ENCODE measurements around the gene RPS6KA5. TPM values are rescaled to one million over a fixed set of nuclear protein-coding genes. Genes with fewer than 3 reads are reported as not detected.

The RPS6KA5 gene
- total RNA-seq, 1 experiment from 2014 or later = 2.6 TPM

- no peak overlapping the region for H3K27ac ChIP-seq (ENCODE audit: low read length)
These were observed 117.9 kb downstream of the RPS6KA5 start for GRCh38 chr14:90942511-90942910.

GRCh38 chr14:90941706-90942105 lies 118.7 kb downstream of the RPS6KA5 start:
- TF ChIP-seq REST (IDR thresholded peaks at IDR 0.05; ENCODE audit: insufficient read depth in 1 of 2, low read depth in 2 of 2, low read length in 1 of 2) = no peak
- TF ChIP-seq CTCF (IDR thresholded peaks at IDR 0.05) = no peak
- TF ChIP-seq POLR2AphosphoS5 (IDR thresholded peaks at IDR 0.05; ENCODE audit: low read depth, low read length) = no peak
- TF ChIP-seq TCF7L2 (IDR thresholded peaks at IDR 0.05; ENCODE audit: low read depth, low read length) = no peak
- TF ChIP-seq SIN3A (IDR thresholded peaks at IDR 0.05; ENCODE audit: borderline replicate concordance, insufficient read depth, low read depth, low read length) = no peak

More at GRCh38 chr14:90942511-90942910, 117.9 kb downstream of the RPS6KA5 start:
- no peaks in the 10 kb centered on the region for H3K36me3 ChIP-seq (ENCODE audit: control insufficient read depth, insufficient read depth, low read length)
- ATAC-seq = no peak
- no peak for TF ChIP-seq SIN3A (IDR thresholded peaks at IDR 0.05; ENCODE audit: borderline replicate concordance, insufficient read depth, low read depth, low read length)
- no peak for TF ChIP-seq REST (IDR thresholded peaks at IDR 0.05; ENCODE audit: insufficient read depth in 1 of 2, low read depth in 2 of 2, low read length in 1 of 2)
- no peak for TF ChIP-seq TCF7L2 (IDR thresholded peaks at IDR 0.05; ENCODE audit: low read depth, low read length)
- TF ChIP-seq CTCF (IDR thresholded peaks at IDR 0.05) = no peak
- TF ChIP-seq POLR2AphosphoS5 (IDR thresholded peaks at IDR 0.05; ENCODE audit: low read depth, low read length) = no peak
- no peak overlapping the region for H3K4me3 ChIP-seq (ENCODE audit: low read depth in 2 of 2, low read length in 2 of 2)
- no peaks in the 10 kb centered on the region for H3K27me3 ChIP-seq (ENCODE audit: control insufficient read depth, insufficient read depth, low read length)
- BruUV-seq (replicated peaks) = no TSS peak
- in situ Hi-C loops (cut with HindIII; ENCODE audit: low pct_unique_long_range_greater_than_20kb, low sequenced_read_pairs) (no loop called here), intact Hi-C loops (cut with micrococcal nuclease; ENCODE audit: unreplicated experiment) (no loop called here)
- POLR2A ChIA-PET = no interaction called here
- H3K4me1 ChIP-seq (ENCODE audit: control insufficient read depth, insufficient read depth, low read length) = no peaks in the 10 kb centered on the region
- DNase-seq (ENCODE audit: low read depth, low spot score) = no peak
- no peaks in the 10 kb centered on the region for H3K9me3 ChIP-seq (ENCODE audit: control insufficient read depth, insufficient read depth, low read depth, low read length)
- CTCF ChIA-PET = interaction anchor here (0.7 kb wide), 1 partner anchor 230 kb away, joined by 3 read pairs; no protein-coding TSS in a partner anchor

More at GRCh38 chr14:90941706-90942105, 118.7 kb downstream of the RPS6KA5 start:
- ChIA-PET CTCF (no interaction called here), POLR2A (no interaction called here)
- Histone ChIP-seq H3K27ac (ENCODE audit: low read length) (no peak overlapping the region), H3K4me3 (ENCODE audit: low read depth in 2 of 2, low read length in 2 of 2) (no peak overlapping the region), H3K9me3 (ENCODE audit: control insufficient read depth, insufficient read depth, low read depth, low read length) (no peaks in the 10 kb centered on the region), H3K4me1 (ENCODE audit: control insufficient read depth, insufficient read depth, low read length) (no peaks in the 10 kb centered on the region), H3K36me3 (ENCODE audit: control insufficient read depth, insufficient read depth, low read length) (no peaks in the 10 kb centered on the region), H3K27me3 (ENCODE audit: control insufficient read depth, insufficient read depth, low read length) (no peaks in the 10 kb centered on the region)
- intact Hi-C loops (cut with micrococcal nuclease; ENCODE audit: unreplicated experiment) = no loop called here
- BruUV-seq (replicated peaks) = no TSS peak
- in situ Hi-C loops (cut with HindIII; ENCODE audit: low pct_unique_long_range_greater_than_20kb, low sequenced_read_pairs) = no loop called here
- ATAC-seq = no peak
- no peak for DNase-seq (ENCODE audit: low read depth, low spot score)
